B cell (primary cell): ENCODE results near the gene RIN2. TPM values are rescaled to one million over a fixed set of nuclear protein-coding genes. Genes with fewer than 3 reads are reported as not detected.

ENCODE experiments used
- ATAC-seq: fragments of 200-7000 bp; cut with Tn5 transposase; one replicate; pipeline ENCODE4 v1.10.0; 2021; ENCODE audit warnings: low read depth, mild to moderate bottlenecking, moderate number of reproducible peaks, moderate library complexity
- CTCF ChIA-PET: fragments of 350-600 bp; sonication (Branson Sonifier 250); formaldehyde crosslinking; loops from one replicate; lab custom pipeline; 2021; ENCODE audit warnings: antibody characterized with exemption, inconsistent platforms; lab: Charles Lee
- POLR2A ChIA-PET: fragments of 350-600 bp; sonication (Branson Sonifier 250); formaldehyde crosslinking; loops from one replicate; lab custom pipeline; 2021; ENCODE audit warnings: antibody characterized with exemption; lab: Charles Lee
- DNase-seq: peaks from one replicate; pipeline ENCODE4 v3.0.0; 2013
- H2AFZ ChIP-seq: 2 replicates; pipeline ENCODE4 v1.6.1; 2012; ENCODE audit warnings: mild to moderate bottlenecking, low read depth, low read length; ENCODE audit not compliant: insufficient read depth, poor library complexity, severe bottlenecking
- H3K27ac ChIP-seq, 2 donors: 1 replicate in 1 of 2; 2 replicates in 1 of 2; pipeline ENCODE4 v1.5.1; 2012 to 2013; ENCODE audit warnings: low read length in 2 of 2, mild to moderate bottlenecking in 2 of 2, moderate library complexity in 1 of 2
- H3K27me3 ChIP-seq, 4 experiments: fragments of 200-600 bp in 1 of 4; sonication (generic) in 1 of 4; replicated peaks in 1 of 4; 1 replicate in 2 of 4; 2 replicates in 2 of 4; pipeline versions ENCODE4 v1.6.1 to v1.7.0; 2013 to 2016; ENCODE audit warnings: low read length in 3 of 4, mild to moderate bottlenecking in 2 of 4, mixed read lengths in 1 of 4, moderate library complexity in 1 of 4; ENCODE audit not compliant: insufficient read depth in 4 of 4, control insufficient read depth in 3 of 4; ENCODE audit errors: control extremely low read depth in 1 of 4
- H3K36me3 ChIP-seq, 2 experiments: replicated peaks in 1 of 2; 1 replicate in 1 of 2; 2 replicates in 1 of 2; pipeline versions ENCODE4 v1.6.1 to v1.7.1; 2013; ENCODE audit warnings: low read length in 1 of 2; ENCODE audit not compliant: insufficient read depth in 2 of 2, control insufficient read depth in 1 of 2; ENCODE audit errors: control extremely low read depth in 1 of 2, extremely low read depth in 1 of 2
- H3K4me1 ChIP-seq, 2 donors: fragments of 200-600 bp in 1 of 2; sonication (generic) in 1 of 2; 1 replicate in 1 of 2; 2 replicates in 1 of 2; pipeline versions ENCODE4 v1.5.1 to v1.6.1; 2013 to 2017; ENCODE audit warnings: low read length in 2 of 2; ENCODE audit not compliant: control insufficient read depth in 2 of 2, insufficient read depth in 2 of 2
- H3K4me2 ChIP-seq: replicated peaks from 2 replicates; pipeline ENCODE3; 2012; ENCODE audit warnings: mild to moderate bottlenecking, low read depth, low read length; ENCODE audit not compliant: poor library complexity, severe bottlenecking
- H3K4me3 ChIP-seq, 5 experiments: fragments of 200-600 bp in 1 of 5; sonication (generic) in 1 of 5; 1 replicate in 3 of 5; 2 replicates in 2 of 5; pipeline versions ENCODE4 v1.5.1 to v1.7.0; 2011 to 2016; ENCODE audit warnings: low read length in 4 of 5, mild to moderate bottlenecking in 4 of 5, low read depth in 2 of 5, control low read depth in 1 of 5, moderate library complexity in 1 of 5; ENCODE audit not compliant: insufficient read depth in 1 of 5; ENCODE audit errors: control extremely low read depth in 1 of 5, extremely low read depth in 1 of 5
- H3K79me2 ChIP-seq: fragments of 200-600 bp; sonication (generic); one replicate; pipeline ENCODE4 v1.6.0; 2016; ENCODE audit warnings: low read length; ENCODE audit not compliant: control insufficient read depth, insufficient read depth
- H3K9ac ChIP-seq: fragments of 200-600 bp; sonication (generic); 2 replicates; pipeline ENCODE4 v1.6.1; 2017; ENCODE audit warnings: mild to moderate bottlenecking, low read length, moderate library complexity
- H3K9me3 ChIP-seq, 3 donors: one replicate each; pipeline versions ENCODE4 v1.6.1 to v1.7.1; 2013; ENCODE audit warnings: low read length in 2 of 3; ENCODE audit not compliant: control insufficient read depth in 2 of 3, insufficient read depth in 1 of 3; ENCODE audit errors: control extremely low read depth in 1 of 3
- H4K20me1 ChIP-seq: 2 replicates; pipeline ENCODE4 v1.6.0; 2012; ENCODE audit warnings: mild to moderate bottlenecking, low read length; ENCODE audit not compliant: insufficient read depth, control insufficient read depth, poor library complexity, severe bottlenecking
- H3K27ac Mint-ChIP-seq: one replicate; pipeline ENCODE4 v1.8.0; 2021; ENCODE audit warnings: mixed read lengths
- H3K27me3 Mint-ChIP-seq: one replicate; pipeline ENCODE4 v1.8.0; 2021; ENCODE audit warnings: mixed read lengths
- H3K4me1 Mint-ChIP-seq: one replicate; pipeline ENCODE4 v1.8.0; 2021; ENCODE audit warnings: mixed read lengths
- H3K4me3 Mint-ChIP-seq: one replicate; pipeline ENCODE4 v1.8.0; 2021; ENCODE audit warnings: mixed read lengths
- H3K9me3 Mint-ChIP-seq: one replicate; pipeline ENCODE4 v1.8.0; 2022; ENCODE audit warnings: mixed read lengths; ENCODE audit not compliant: insufficient read depth
- CTCF ChIP-seq: fragments of 200-600 bp; IDR thresholded peaks from one replicate; pipeline ENCODE4 v1.8.0; 2022; ENCODE audit warnings: antibody characterized with exemption, mild to moderate bottlenecking
- EZH2 ChIP-seq: IDR thresholded peaks from 2 replicates; pipeline ENCODE4 v1.6.1; 2012; ENCODE audit warnings: borderline replicate concordance, low read depth, mild to moderate bottlenecking, moderate library complexity, low read length; ENCODE audit not compliant: insufficient read depth, poor library complexity, severe bottlenecking
- WGBS: methylation state at CpG from one replicate; pipeline ENCODE4 v1.1.5; 2013; ENCODE audit warnings: missing lambda C conversion rate; ENCODE audit not compliant: insufficient coverage; 5-methylcytosine and 5-hydroxymethylcytosine counted together
- intact Hi-C: fragments of 100-400 bp; cut with micrococcal nuclease; formaldehyde crosslinking; loops from one replicate; pipeline ENCODE4 v1.10.0; 2022
- polyA plus RNA-seq: library from polyadenylated mRNA; depleted of rRNA; stranded (reverse); fragments of >200 nt; gene quantifications from 2 replicates; pipeline ENCODE4 v1.2.3, GENCODE V29; 2012
- total RNA-seq, 2 donors: library from RNA; stranded (reverse); fragments of 120-200 nt in 1 of 2; gene quantifications; 1 replicate in 1 of 2; 2 replicates in 1 of 2; pipeline versions ENCODE4 v1.2.3 to v1.2.4, GENCODE V29; 2013 to 2022

Gene RIN2
- total and polyA plus RNA-seq, 2 donors (not counting 1 experiment from before 2014, with no cell fraction given), result 0.15 to 0.32 TPM

GRCh38 chr20:19783966-19784401 lies 25.9 kb downstream of the RIN2 start:
- no peak overlapping the region for H3K27ac Mint-ChIP-seq

More at GRCh38 chr20:19783966-19784401, 25.9 kb downstream of the RIN2 start:
- ATAC-seq, result no peak
- Histone ChIP-seq H3K4me2 (no peak overlapping the region), H3K79me2 (no peaks in the 10 kb centered on the region), H3K9me3 (peaks cover 0 to 5% (median 2%) of the 10 kb centered on the region in 3 donors), H4K20me1 (no peaks in the 10 kb centered on the region), H3K9ac (no peak overlapping the region), H2AFZ (no peak overlapping the region), H3K27me3 (no peaks in the 10 kb centered on the region), H3K4me3 (no peak overlapping the region), H3K27ac (no peak overlapping the region), H3K4me1 (peaks cover 7 to 11% of the 10 kb centered on the region in 2 donors), H3K36me3 (no peaks in the 10 kb centered on the region)
- no peak for DNase-seq
- TF ChIP-seq EZH2, result no peak
- TF ChIP-seq CTCF, result no peak
- peaks cover 4% of the 10 kb centered on the region for H3K9me3 Mint-ChIP-seq
- no peak overlapping the region for H3K4me3 Mint-ChIP-seq
- WGBS, result 93% methylated on average over 7 of the region's 7 CpGs
- ChIA-PET CTCF (interaction anchor here (0.9 to 6.8 kb wide), 12 partner anchors 13 to 213 kb away, joined by 3 to 60 read pairs (median 7); no protein-coding TSS in a partner anchor), POLR2A (interaction anchor here (1.1 kb wide), 1 partner anchor 102 kb away, joined by 5 read pairs; no protein-coding TSS in a partner anchor)
- peaks cover 21% of the 10 kb centered on the region for H3K4me1 Mint-ChIP-seq
- H3K27me3 Mint-ChIP-seq, result peaks cover 8% of the 10 kb centered on the region
- intact Hi-C loops, result no loop called here
